ENCODE results near the gene UTS2R. TPM values are rescaled to one million over a fixed set of nuclear protein-coding genes. Genes with fewer than 3 reads are reported as not detected.

Gene UTS2R
- total and polyA plus RNA-seq, 7 donors, result 0.10 to 3.8 (median 0.70) TPM; not detected in 3

DNA sequence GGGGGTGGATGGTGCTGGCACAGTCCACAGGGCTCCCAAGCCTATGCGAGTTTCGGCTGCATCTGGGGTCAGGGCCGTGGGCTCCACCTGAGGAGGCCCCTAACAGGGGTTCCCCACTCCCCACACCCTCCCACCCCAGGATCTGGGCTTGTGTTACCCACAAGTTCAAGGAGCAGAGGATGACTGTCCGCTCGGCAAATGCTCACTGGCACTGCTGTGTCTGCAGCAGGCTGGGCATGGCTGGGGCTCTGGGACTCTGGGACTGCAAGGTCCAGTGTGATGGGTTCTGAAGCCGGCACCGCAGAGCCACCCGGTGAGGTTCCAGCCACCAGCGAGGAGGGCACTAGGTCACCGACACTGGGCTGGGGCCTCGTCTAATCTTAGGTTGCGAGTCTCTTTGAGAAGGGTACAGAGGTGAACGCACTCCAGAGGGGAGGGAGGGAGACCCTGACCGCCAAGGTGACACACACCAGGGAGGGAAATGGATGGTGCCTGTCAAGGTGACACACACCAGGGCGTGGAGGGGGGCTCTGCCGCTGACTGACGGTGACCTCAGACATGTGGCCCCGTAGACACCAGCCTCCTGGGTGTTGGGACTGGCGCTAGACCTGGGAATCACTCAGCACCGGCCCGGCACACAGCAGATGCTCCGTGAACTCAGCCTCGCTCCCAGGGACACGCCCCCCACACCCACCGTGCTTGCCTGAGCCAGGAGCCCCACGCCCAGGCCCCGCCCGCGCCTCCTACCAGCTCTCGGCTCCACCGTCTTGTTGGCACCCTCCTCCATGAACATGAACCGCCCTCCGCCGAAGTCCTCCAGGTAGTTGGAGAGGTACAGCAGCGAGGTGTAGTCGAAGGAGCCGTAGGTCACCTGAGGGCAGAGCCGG lies 26.1 kb downstream of the UTS2R start:
- Histone ChIP-seq H3K9me3 (no peaks in the 10 kb centered on the region), H3K27me3 (ENCODE audit: insufficient read depth in 3 of 3, low read length in 2 of 3) (no peaks in the 10 kb centered on the region), H3K36me3 (ENCODE audit: insufficient read depth in 1 of 2, low read depth in 1 of 2) (peaks cover 0 to 33% of the 10 kb centered on the region in 2 donors), H3K27ac (no peak overlapping the region), H3K4me1 (peaks cover 16% of the 10 kb centered on the region), H3K4me3 (no peak overlapping the region)
- TF ChIP-seq, protein P1, sequence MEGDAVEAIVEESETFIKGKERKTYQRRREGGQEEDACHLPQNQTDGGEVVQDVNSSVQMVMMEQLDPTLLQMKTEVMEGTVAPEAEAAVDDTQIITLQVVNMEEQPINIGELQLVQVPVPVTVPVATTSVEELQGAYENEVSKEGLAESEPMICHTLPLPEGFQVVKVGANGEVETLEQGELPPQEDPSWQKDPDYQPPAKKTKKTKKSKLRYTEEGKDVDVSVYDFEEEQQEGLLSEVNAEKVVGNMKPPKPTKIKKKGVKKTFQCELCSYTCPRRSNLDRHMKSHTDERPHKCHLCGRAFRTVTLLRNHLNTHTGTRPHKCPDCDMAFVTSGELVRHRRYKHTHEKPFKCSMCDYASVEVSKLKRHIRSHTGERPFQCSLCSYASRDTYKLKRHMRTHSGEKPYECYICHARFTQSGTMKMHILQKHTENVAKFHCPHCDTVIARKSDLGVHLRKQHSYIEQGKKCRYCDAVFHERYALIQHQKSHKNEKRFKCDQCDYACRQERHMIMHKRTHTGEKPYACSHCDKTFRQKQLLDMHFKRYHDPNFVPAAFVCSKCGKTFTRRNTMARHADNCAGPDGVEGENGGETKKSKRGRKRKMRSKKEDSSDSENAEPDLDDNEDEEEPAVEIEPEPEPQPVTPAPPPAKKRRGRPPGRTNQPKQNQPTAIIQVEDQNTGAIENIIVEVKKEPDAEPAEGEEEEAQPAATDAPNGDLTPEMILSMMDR (IDR thresholded peaks at IDR 0.05), result no peak
- DNase-seq, result peak in 1 of 2 donors; percentile 41
- intact Hi-C loops (cut with DNase I), result no loop called here
- ATAC-seq, result peak in 1 of 4 donors; percentile 9
- 75 to 86% (median 78%) methylated on average over 36 to 38 of the region's 38 CpGs for WGBS, 3 donors

DNA sequence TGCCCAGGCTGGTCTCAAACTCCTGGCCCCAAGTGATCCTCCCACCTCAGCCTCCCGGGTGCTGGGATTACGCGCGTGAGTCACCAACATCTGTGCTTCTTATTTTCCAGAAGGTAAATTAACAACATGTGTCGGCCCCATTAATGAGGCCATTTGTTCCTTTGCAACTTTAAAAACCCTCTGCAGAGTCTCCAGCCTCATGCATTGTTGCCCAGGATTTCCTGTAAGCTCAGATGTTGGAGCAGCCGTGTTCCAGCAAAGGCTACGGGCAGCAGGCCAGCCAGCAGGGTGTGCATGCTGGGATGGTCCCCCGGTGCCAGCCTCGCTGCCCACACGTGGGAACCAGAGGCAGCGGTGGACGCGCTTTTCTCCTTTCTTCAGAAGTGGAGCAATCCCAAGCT lies 27.5 kb downstream of the UTS2R start:
- no peaks in the 10 kb centered on the region for H3K27me3 ChIP-seq (ENCODE audit: insufficient read depth in 3 of 3, low read length in 2 of 3)
- H3K36me3 ChIP-seq (ENCODE audit: insufficient read depth in 1 of 2, low read depth in 1 of 2), result peaks cover 0 to 33% of the 10 kb centered on the region in 2 donors
- peak; percentile 80 to 84 for DNase-seq
- no peak overlapping the region for H3K4me3 ChIP-seq
- peaks cover 16% of the 10 kb centered on the region for H3K4me1 ChIP-seq
- peak; percentile 57 to 81 (median 74) for ATAC-seq
- TF ChIP-seq, protein P1 (IDR thresholded peaks at IDR 0.05), result no peak
- H3K9me3 ChIP-seq, result no peaks in the 10 kb centered on the region
- peak overlapping the region; percentile 46 for H3K27ac ChIP-seq
- 17 to 23% (median 20%) methylated on average over 13 of the region's 13 CpGs for WGBS, 3 donors
- intact Hi-C loops (cut with DNase I), result no loop called here

DNA sequence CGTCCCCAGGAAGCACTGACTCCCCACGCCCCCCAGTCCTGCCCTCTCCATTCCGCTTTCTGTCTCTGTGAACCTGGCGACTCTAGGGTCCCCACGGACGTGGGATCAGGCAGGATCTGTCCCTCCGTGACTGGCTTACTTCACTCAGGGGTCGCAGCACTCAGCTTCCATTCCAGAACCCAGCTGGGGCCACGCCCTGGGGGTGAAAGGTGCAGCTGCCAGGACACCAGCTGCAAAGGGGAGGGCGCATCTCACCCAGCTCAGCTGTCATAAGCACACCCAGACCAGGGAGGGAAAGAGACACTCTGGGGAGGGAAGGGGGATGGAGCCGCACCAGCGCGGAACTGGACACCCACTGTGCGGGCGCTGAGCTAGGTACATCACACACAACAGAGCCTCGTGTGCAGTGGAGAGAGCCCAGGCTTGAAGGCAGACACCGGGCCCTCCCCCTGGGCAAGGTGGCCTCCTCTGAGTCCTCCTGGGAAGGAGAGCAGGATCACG lies 28.1 kb downstream of the UTS2R start:
- peak overlapping the region; percentile 46 for H3K27ac ChIP-seq
- no peak overlapping the region for H3K4me3 ChIP-seq
- H3K36me3 ChIP-seq (ENCODE audit: insufficient read depth in 1 of 2, low read depth in 1 of 2), result peaks cover 0 to 33% of the 10 kb centered on the region in 2 donors
- H3K27me3 ChIP-seq (ENCODE audit: insufficient read depth in 3 of 3, low read length in 2 of 3), result no peaks in the 10 kb centered on the region
- peaks cover 16% of the 10 kb centered on the region for H3K4me1 ChIP-seq
- H3K9me3 ChIP-seq, result no peaks in the 10 kb centered on the region
- TF ChIP-seq, protein P1 (IDR thresholded peaks at IDR 0.05), result no peak
- ATAC-seq (peak; percentile 68 to 89 (median 88)), DNase-seq (peak in 1 of 2 donors; percentile 71)
- intact Hi-C loops (cut with DNase I), result no loop called here
- WGBS, 3 donors, result 27 to 35% (median 30%) methylated on average over 18 of the region's 18 CpGs

DNA sequence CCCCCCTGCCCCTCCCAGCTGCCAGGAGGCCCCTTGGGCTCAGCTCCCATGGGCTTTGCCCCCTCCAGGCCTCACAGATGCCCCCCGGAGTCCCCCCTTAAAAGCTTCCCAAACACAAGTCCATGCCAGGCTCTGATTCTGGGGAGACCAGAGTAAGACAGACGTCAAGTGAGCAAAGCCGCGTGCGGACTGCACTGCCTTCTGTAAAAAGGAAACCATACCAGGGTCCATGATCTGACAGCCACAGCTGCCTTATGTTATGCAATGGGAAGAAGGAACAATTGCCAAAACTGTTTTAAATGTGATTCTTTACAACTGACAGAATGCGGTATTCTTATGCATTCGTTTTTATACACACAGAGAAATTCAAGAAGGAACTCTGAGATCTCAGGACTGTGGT lies 28.6 kb downstream of the UTS2R start:
- Histone ChIP-seq H3K36me3 (ENCODE audit: insufficient read depth in 1 of 2, low read depth in 1 of 2) (peaks cover 0 to 37% of the 10 kb centered on the region in 2 donors), H3K27me3 (ENCODE audit: insufficient read depth in 3 of 3, low read length in 2 of 3) (no peaks in the 10 kb centered on the region), H3K9me3 (no peaks in the 10 kb centered on the region), H3K27ac (no peak overlapping the region), H3K4me1 (peaks cover 16% of the 10 kb centered on the region), H3K4me3 (no peak overlapping the region)
- 46 to 64% (median 46%) methylated on average over 7 of the region's 7 CpGs for WGBS, 3 donors
- TF ChIP-seq, protein P1 (IDR thresholded peaks at IDR 0.05), result no peak
- peak in 3 of 4 donors; percentile 13 to 33 (median 21) for ATAC-seq
- intact Hi-C loops (cut with DNase I), result no loop called here
- DNase-seq, result no peak
